Aorta (tissue), 5 donors: ENCODE data around the gene GLTPD2. TPM values are rescaled to one million over a fixed set of nuclear protein-coding genes. Genes with fewer than 3 reads are reported as not detected.
A peak's percentile ranks its signal among the peaks of the same experiment; 100 is the strongest.

Experiments
- ATAC-seq: fragments of 200-7000 bp; cut with Tn5 transposase; one replicate; pipeline ENCODE4 v1.9.1; 2022; ENCODE audit warnings: moderate library complexity; ENCODE audit not compliant: low FRiP score
- DNase-seq, 2 donors: peaks; one replicate each; pipeline ENCODE4 v3.0.0-alpha.2; 2020
- H3K27ac ChIP-seq, 2 donors: one replicate each; pipeline ENCODE4 v1.5.1; 2013; ENCODE audit warnings: low read length in 2 of 2, mild to moderate bottlenecking in 2 of 2, moderate library complexity in 2 of 2, control low read depth in 1 of 2, inconsistent platforms in 1 of 2, low read depth in 1 of 2
- H3K27me3 ChIP-seq, 2 donors: one replicate each; pipeline ENCODE4 v1.6.1; 2013; ENCODE audit warnings: control low read depth in 1 of 2, low read length in 1 of 2, mild to moderate bottlenecking in 1 of 2, moderate library complexity in 1 of 2; ENCODE audit not compliant: insufficient read depth in 2 of 2, control insufficient read depth in 1 of 2
- H3K36me3 ChIP-seq, 2 donors: one replicate each; pipeline ENCODE4 v1.6.1; 2013; ENCODE audit warnings: control low read depth in 1 of 2, low read length in 1 of 2, mild to moderate bottlenecking in 1 of 2; ENCODE audit not compliant: insufficient read depth in 2 of 2, control insufficient read depth in 1 of 2
- H3K4me1 ChIP-seq, 2 donors: one replicate each; pipeline ENCODE4 v1.6.1; 2013; ENCODE audit warnings: low read length in 2 of 2, control low read depth in 1 of 2, mild to moderate bottlenecking in 1 of 2, moderate library complexity in 1 of 2; ENCODE audit not compliant: insufficient read depth in 2 of 2, control insufficient read depth in 1 of 2
- H3K4me3 ChIP-seq, 2 donors: one replicate each; pipeline ENCODE4 v1.5.1; 2013; ENCODE audit warnings: low read length in 2 of 2, control low read depth in 1 of 2, mild to moderate bottlenecking in 1 of 2
- H3K9me3 ChIP-seq: one replicate; pipeline ENCODE4 v1.6.1; 2013; ENCODE audit warnings: mild to moderate bottlenecking, low read length; ENCODE audit not compliant: control insufficient read depth
- WGBS, 2 donors: extraction: QIAGEN DNeasy Blood & Tissue Kit; methylation state at CpG; one replicate each; pipeline ENCODE4 v1.1.7; 2013; 5-methylcytosine and 5-hydroxymethylcytosine counted together
- intact Hi-C, 2 donors: fragments of 100-400 bp; cut with DNase I; formaldehyde crosslinking; loops; one replicate each; pipeline versions ENCODE4 v1.14.2 to v1.15.0; 2022
- polyA plus RNA-seq, 2 donors: library from polyadenylated mRNA; stranded (reverse); fragments of 200-250 nt; gene quantifications; one replicate each; pipeline ENCODE4 v1.2.3, GENCODE V29; 2013
- total RNA-seq, 2 donors: library from RNA; stranded (reverse); fragmentation: NEBNext Ultra II Directional; extraction: Animal tissue kit (Norgen Biotek cat#: 25700); gene quantifications; one replicate each; pipeline ENCODE4 v1.2.1, GENCODE V29; 2021
- donor health status: healthy with polysubstance abuse.
- donor health status: Bipolar disorder and iron deficiency.
- donor health status: DM: no; HTN: no; CAD: no.
- donor health status: DM: no; HTN: no; CAD: no.
- donor health status: DM: yes; HTN: yes; CAD: no.

The GLTPD2 gene
- total and polyA plus RNA-seq, 4 donors = 3.4 TPM; not detected in 3

GRCh38 chr17:4795168-4795567 is 6.4 kb downstream of the GLTPD2 start:
- Histone ChIP-seq H3K4me3 (no peak overlapping the region), H3K36me3 (peaks cover 3% of the 10 kb centered on the region in 2 donors), H3K4me1 (no peaks in the 10 kb centered on the region), H3K9me3 (no peaks in the 10 kb centered on the region), H3K27me3 (no peaks in the 10 kb centered on the region), H3K27ac (no peak overlapping the region)
- 92% methylated on average over 1 of the region's 1 CpG for WGBS, 2 donors
- intact Hi-C loops = loop anchor here in 1 of 2 donors (5.0 kb wide), 1 partner anchor 83 kb away; the partner anchor contains the start of gene ARRB2
- no peak for ATAC-seq
- no peak for DNase-seq

GRCh38 chr17:4796552-4796920 is 7.8 kb downstream of the GLTPD2 start:
- DNase-seq = no peak
- Histone ChIP-seq H3K4me3 (peak overlapping the region; percentile 74 to 94), H3K36me3 (peaks cover 3% of the 10 kb centered on the region in 2 donors), H3K27ac (peak overlapping the region in 1 of 2 donors; percentile 82), H3K9me3 (no peaks in the 10 kb centered on the region), H3K27me3 (no peaks in the 10 kb centered on the region), H3K4me1 (no peaks in the 10 kb centered on the region)
- 0 to 1% methylated on average over 7 of the region's 7 CpGs for WGBS, 2 donors
- intact Hi-C loops = loop anchor here in 1 of 2 donors (5.0 kb wide), 1 partner anchor 84 kb away; the partner anchor contains the start of gene ARRB2
- ATAC-seq = no peak

GRCh38 chr17:4800462-4801196 is 11.9 kb downstream of the GLTPD2 start:
- WGBS, 2 donors = 72 to 82% methylated on average over 10 of the region's 10 CpGs
- H3K36me3 ChIP-seq = peaks cover 3% of the 10 kb centered on the region in 2 donors

GRCh38 chr17:4802228-4802627 is 13.5 kb downstream of the GLTPD2 start, which contains the start of gene C17orf114:
Gene C17orf114, minus strand, starts transcription at chr17:4802328.
- Histone ChIP-seq H3K36me3 (peaks cover 3% of the 10 kb centered on the region in 2 donors), H3K27me3 (no peaks in the 10 kb centered on the region), H3K9me3 (no peaks in the 10 kb centered on the region), H3K27ac (no peak within 1 kb of the TSS), H3K4me1 (no peaks in the 10 kb centered on the region), H3K4me3 (no peak within 1 kb of the TSS)
- intact Hi-C loops = loop anchor here in 1 of 2 donors (5.0 kb wide), 1 partner anchor 35 kb away; no protein-coding TSS in a partner anchor
- no peak for ATAC-seq
- no peak for DNase-seq
- WGBS, 2 donors = 77 to 82% methylated on average over 9 of the region's 9 CpGs

More at GRCh38 chr17:4800462-4801196, 11.9 kb downstream of the GLTPD2 start:
- H3K9me3 ChIP-seq = no peaks in the 10 kb centered on the region
- no peak for DNase-seq
- no peak overlapping the region for H3K4me3 ChIP-seq
- ATAC-seq = no peak
- no peaks in the 10 kb centered on the region for H3K27me3 ChIP-seq
- H3K4me1 ChIP-seq = no peaks in the 10 kb centered on the region
- no peak overlapping the region for H3K27ac ChIP-seq
- intact Hi-C loops = loop anchor here in 1 of 2 donors (5.0 kb wide), 1 partner anchor 37 kb away; no protein-coding TSS in a partner anchor

GRCh38 chr17:4806456-4806776 is 17.7 kb downstream of the GLTPD2 start:
- H3K4me1 ChIP-seq = no peaks in the 10 kb centered on the region
- peak overlapping the region; percentile 92 to 93 for H3K4me3 ChIP-seq
- no peaks in the 10 kb centered on the region for H3K36me3 ChIP-seq
- no peaks in the 10 kb centered on the region for H3K27me3 ChIP-seq
- 2% methylated on average over 12 to 16 of the region's 16 CpGs for WGBS, 2 donors
- DNase-seq = no peak
- no peak for ATAC-seq
- no peak overlapping the region for H3K27ac ChIP-seq
- no peaks in the 10 kb centered on the region for H3K9me3 ChIP-seq
- intact Hi-C loops = loop anchor here in 1 of 2 donors (5.0 kb wide), 1 partner anchor 81 kb away; no protein-coding TSS in a partner anchor

GRCh38 chr17:4806777-4807604 is 18.2 kb downstream of the GLTPD2 start, which contains the start of gene PLD2:
Gene PLD2, plus strand, starts transcription at chr17:4807152. Its CDS starts 621 bp downstream, at chr17:4807773.
- Histone ChIP-seq H3K36me3 (no peaks in the 10 kb centered on the region), H3K4me1 (no peaks in the 10 kb centered on the region), H3K27me3 (no peaks in the 10 kb centered on the region), H3K4me3 (peak within 1 kb of the TSS; percentile 92 to 93), H3K9me3 (no peaks in the 10 kb centered on the region), H3K27ac (no peak within 1 kb of the TSS)
- DNase-seq = peak; percentile 93 to 94
- 1 to 2% methylated on average over 62 to 106 of the region's 106 CpGs for WGBS, 2 donors
- intact Hi-C loops = loop anchor here in 1 of 2 donors (5.0 kb wide), 1 partner anchor 80 kb away; no protein-coding TSS in a partner anchor
- ATAC-seq = peak; percentile 96

- H3K27ac ChIP-seq = no peak overlapping the region
- no peak for DNase-seq
- 13 to 14% methylated on average over 32 of the region's 32 CpGs for WGBS, 2 donors
Measured at GRCh38 chr17:4807605-4808377, 19.0 kb downstream of the GLTPD2 start.

GRCh38 chr17:4808378-4808767 is 19.6 kb downstream of the GLTPD2 start:
- WGBS, 2 donors = 2 to 9% methylated on average over 6 of the region's 6 CpGs
- intact Hi-C loops = loop anchor here in 1 of 2 donors (5.0 kb wide), 1 partner anchor 79 kb away; no protein-coding TSS in a partner anchor
- Histone ChIP-seq H3K36me3 (no peaks in the 10 kb centered on the region), H3K4me1 (no peaks in the 10 kb centered on the region), H3K9me3 (no peaks in the 10 kb centered on the region), H3K27ac (no peak overlapping the region), H3K4me3 (no peak overlapping the region), H3K27me3 (no peaks in the 10 kb centered on the region)
- DNase-seq (peak; percentile 63 to 86), ATAC-seq (peak; percentile 5)

More at GRCh38 chr17:4807605-4808377, 19.0 kb downstream of the GLTPD2 start:
- intact Hi-C loops = loop anchor here in 1 of 2 donors (5.0 kb wide), 1 partner anchor 80 kb away; no protein-coding TSS in a partner anchor
- peak overlapping the region; percentile 92 to 93 for H3K4me3 ChIP-seq
- no peaks in the 10 kb centered on the region for H3K27me3 ChIP-seq
- H3K4me1 ChIP-seq = no peaks in the 10 kb centered on the region
- H3K36me3 ChIP-seq = no peaks in the 10 kb centered on the region
- no peaks in the 10 kb centered on the region for H3K9me3 ChIP-seq
- ATAC-seq = peak; percentile 57
